MM.1S (cell line): ENCODE measurements around the gene ZNF618.

ENCODE experiments used
- DNase-seq: peaks from one replicate; pipeline ENCODE4 v3.0.0-alpha.2; 2015
- H2AFZ ChIP-seq: fragments of 300-600 bp; sonication (generic); 2 replicates; pipeline ENCODE4 v1.6.0; 2016; ENCODE audit warnings: antibody characterized with exemption, low read length
- H3F3A ChIP-seq: fragments of 300-600 bp; sonication (generic); 2 replicates; pipeline ENCODE4 v1.6.1; 2016; ENCODE audit warnings: mild to moderate bottlenecking, antibody characterized with exemption, low read length, moderate library complexity, mixed read lengths; ENCODE audit not compliant: insufficient read depth
- H3K27ac ChIP-seq: fragments of 300-600 bp; sonication (generic); 2 replicates; pipeline ENCODE4 v1.5.1; 2016; ENCODE audit warnings: mild to moderate bottlenecking, low read length
- H3K27me3 ChIP-seq: fragments of 300-600 bp; sonication (generic); replicated peaks from 2 replicates; pipeline ENCODE4 v1.6.0; 2016; ENCODE audit warnings: low read length; ENCODE audit not compliant: insufficient read depth
- H3K36me3 ChIP-seq: fragments of 300-600 bp; sonication (generic); replicated peaks from 2 replicates; pipeline ENCODE4 v1.6.1; 2016; ENCODE audit warnings: mild to moderate bottlenecking, low read length, mixed read lengths; ENCODE audit not compliant: insufficient read depth
- H3K4me1 ChIP-seq: fragments of 300-600 bp; sonication (generic); 2 replicates; pipeline ENCODE4 v1.6.1; 2016; ENCODE audit warnings: low read length, mixed read lengths
- H3K4me2 ChIP-seq: fragments of 300-600 bp; sonication (generic); 2 replicates; pipeline ENCODE4 v1.6.0; 2016; ENCODE audit warnings: low read depth, low read length
- H3K4me3 ChIP-seq: fragments of 300-600 bp; sonication (generic); 2 replicates; pipeline ENCODE4 v1.5.1; 2016; ENCODE audit warnings: low read length, mixed read lengths
- H3K79me2 ChIP-seq: fragments of 300-600 bp; sonication (generic); 2 replicates; pipeline ENCODE4 v1.6.1; 2016; ENCODE audit warnings: mixed run types, low read length, mixed read lengths
- H3K9ac ChIP-seq: fragments of 300-600 bp; sonication (generic); 2 replicates; pipeline ENCODE4 v1.6.1; 2016; ENCODE audit warnings: low read length, mixed read lengths
- H3K9me2 ChIP-seq: fragments of 300-600 bp; sonication (generic); replicated peaks from 2 replicates; pipeline ENCODE4 v1.6.1; 2016; ENCODE audit warnings: mild to moderate bottlenecking, low read length, mixed read lengths; ENCODE audit not compliant: insufficient read depth
- H3K9me3 ChIP-seq: fragments of 300-600 bp; sonication (generic); replicated peaks from 2 replicates; pipeline ENCODE4 v1.6.1; 2016; ENCODE audit warnings: mild to moderate bottlenecking, low read length, mixed read lengths; ENCODE audit not compliant: insufficient read depth
- H4K20me1 ChIP-seq: fragments of 300-600 bp; sonication (generic); 2 replicates; pipeline ENCODE4 v1.6.1; 2016; ENCODE audit warnings: mild to moderate bottlenecking, low read length, moderate library complexity, mixed read lengths; ENCODE audit not compliant: insufficient read depth
- CTCF ChIP-seq: fragments of 300-600 bp; sonication (generic); IDR thresholded peaks from 2 replicates; pipeline ENCODE4 v1.5.1; 2016; ENCODE audit warnings: antibody characterized with exemption, low read length, mixed read lengths
- EZH2 ChIP-seq: fragments of 300-600 bp; sonication (generic); optimal IDR thresholded peaks from 2 replicates; pipeline ENCODE3; 2017; ENCODE audit warnings: low read depth, mild to moderate bottlenecking, antibody characterized with exemption, low read length, mixed read lengths
- EZH2phosphoT487 ChIP-seq: fragments of 300-600 bp; sonication (generic); IDR thresholded peaks from 2 replicates; pipeline ENCODE4 v1.6.1; 2018; ENCODE audit warnings: antibody characterized with exemption, low read length

The ZNF618 gene

DNA sequence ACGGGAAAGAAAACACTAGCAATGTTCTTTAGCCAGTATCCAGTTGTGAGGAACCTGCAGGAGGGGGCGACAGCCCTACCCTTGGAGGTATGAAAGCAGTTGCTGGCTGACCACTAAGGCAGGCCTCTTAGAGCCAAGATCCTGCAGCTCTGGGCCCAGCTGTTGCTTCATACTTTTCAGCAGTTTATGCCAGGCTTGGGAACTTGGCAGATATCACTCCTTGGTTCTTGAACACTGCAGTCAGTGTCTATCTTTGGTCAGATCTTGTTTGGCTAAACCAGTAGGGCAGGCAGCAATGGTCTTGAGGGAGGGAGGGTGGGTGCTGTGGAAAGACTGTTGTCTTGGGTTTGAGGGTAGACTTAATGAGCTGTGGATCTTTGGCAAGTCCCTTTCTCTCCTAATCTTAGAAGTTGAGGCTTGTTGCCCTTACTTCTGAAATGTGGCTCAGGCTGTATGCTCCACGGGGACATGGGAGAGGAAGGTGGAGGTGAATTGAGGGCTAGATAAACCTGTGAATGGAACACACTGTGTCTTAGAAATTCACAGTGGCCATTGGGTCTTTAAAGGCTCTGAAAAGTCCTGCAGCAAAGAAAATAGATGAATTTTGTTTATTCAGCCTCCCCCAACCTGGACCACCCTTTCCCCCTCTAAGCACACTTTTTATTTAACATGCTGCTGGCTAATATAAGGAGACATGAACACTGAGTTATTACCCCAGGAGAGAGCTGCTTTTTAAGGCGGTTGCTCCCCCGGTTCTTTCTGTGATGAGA is 37.5 kb downstream of the ZNF618 start:
- Histone ChIP-seq H3K9me3 (no peaks in the 10 kb centered on the region), H3K9ac (no peak overlapping the region), H3F3A (no peaks in the 10 kb centered on the region), H3K27me3 (no peaks in the 10 kb centered on the region), H4K20me1 (no peaks in the 10 kb centered on the region), H3K79me2 (no peaks in the 10 kb centered on the region), H3K4me3 (no peak overlapping the region), H3K9me2 (no peaks in the 10 kb centered on the region), H3K4me1 (no peaks in the 10 kb centered on the region), H3K4me2 (no peak overlapping the region), H3K27ac (no peak overlapping the region), H2AFZ (no peak overlapping the region), H3K36me3 (no peaks in the 10 kb centered on the region)
- TF ChIP-seq EZH2phosphoT487, result no peak
- no peak for TF ChIP-seq CTCF
- no peak for TF ChIP-seq EZH2
- DNase-seq, result no peak

GRCh38 chr9:113914517-113914916 is 38.4 kb downstream of the ZNF618 start:
- H3K27ac ChIP-seq, result no peak overlapping the region
- no peak overlapping the region for H3K4me2 ChIP-seq
- H3K9me3 ChIP-seq, result no peaks in the 10 kb centered on the region
- H3K79me2 ChIP-seq, result no peaks in the 10 kb centered on the region
- no peak for TF ChIP-seq EZH2
- no peak for TF ChIP-seq CTCF
- TF ChIP-seq EZH2phosphoT487, result no peak
- H3K4me1 ChIP-seq, result no peaks in the 10 kb centered on the region
- H3K36me3 ChIP-seq, result no peaks in the 10 kb centered on the region
- no peaks in the 10 kb centered on the region for H3F3A ChIP-seq
- H3K9me2 ChIP-seq, result no peaks in the 10 kb centered on the region
- no peaks in the 10 kb centered on the region for H3K27me3 ChIP-seq
- no peak overlapping the region for H2AFZ ChIP-seq
- no peak overlapping the region for H3K4me3 ChIP-seq
- H3K9ac ChIP-seq, result no peak overlapping the region
- no peak for DNase-seq
- no peaks in the 10 kb centered on the region for H4K20me1 ChIP-seq

DNA sequence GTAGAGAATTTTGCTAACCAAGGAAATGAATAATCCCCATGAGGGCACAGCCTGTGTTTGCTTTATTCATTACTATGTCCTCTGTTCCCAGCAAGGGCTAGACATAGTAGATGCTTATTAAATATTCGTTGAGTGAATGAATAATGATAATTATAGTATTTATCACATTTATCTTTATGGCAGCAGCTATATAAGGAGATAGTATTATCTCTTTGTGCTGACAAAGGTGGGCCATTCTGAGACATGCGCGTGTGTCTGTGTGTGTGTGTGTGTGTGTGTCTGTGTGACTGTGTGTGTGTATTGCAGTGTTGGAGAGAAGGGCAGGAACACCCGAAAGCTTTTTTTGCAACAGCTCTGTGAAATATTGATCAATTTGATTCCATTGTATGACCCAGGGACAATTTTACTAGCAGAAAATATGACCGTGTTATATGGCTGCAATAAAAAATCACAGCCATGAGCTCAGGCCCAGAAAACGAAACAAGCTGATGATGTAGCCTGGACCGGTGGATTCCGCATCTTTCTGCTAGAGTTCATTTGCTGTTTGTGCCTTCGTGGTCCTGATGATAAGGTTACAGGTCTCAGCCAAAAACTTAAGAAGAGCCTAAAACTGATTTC is 39.8 kb downstream of the ZNF618 start:
- Histone ChIP-seq H3K27me3 (no peaks in the 10 kb centered on the region), H4K20me1 (no peaks in the 10 kb centered on the region), H3K4me1 (no peaks in the 10 kb centered on the region), H3K79me2 (no peaks in the 10 kb centered on the region), H3K4me3 (no peak overlapping the region), H3K27ac (no peak overlapping the region), H3K9me2 (no peaks in the 10 kb centered on the region), H3K4me2 (no peak overlapping the region), H3K9me3 (no peaks in the 10 kb centered on the region), H3K36me3 (no peaks in the 10 kb centered on the region), H3K9ac (no peak overlapping the region), H3F3A (no peaks in the 10 kb centered on the region), H2AFZ (no peak overlapping the region)
- TF ChIP-seq EZH2 (no peak), CTCF (no peak), EZH2phosphoT487 (no peak)
- no peak for DNase-seq
